Epithelial cell of esophagus (primary cell): Measurements from ENCODE around the gene MS4A15.

Experiments used
- DNase-seq: peaks from one replicate; pipeline ENCODE4 v3.0.0; 2010; ENCODE audit warnings: low read depth
- H3K4me3 ChIP-seq: 2 replicates; pipeline ENCODE4 v1.5.1; 2011; ENCODE audit warnings: mild to moderate bottlenecking, low read length, control low read depth
- TF ChIP-seq, protein P1 (sequence below): IDR thresholded peaks from 2 replicates; pipeline ENCODE4 v1.5.1; 2011; ENCODE audit warnings: low read depth, mild to moderate bottlenecking, low read length, control low read depth, inconsistent platforms; ENCODE audit not compliant: insufficient read depth; ENCODE audit errors: missing control alignments

Gene MS4A15

DNA sequence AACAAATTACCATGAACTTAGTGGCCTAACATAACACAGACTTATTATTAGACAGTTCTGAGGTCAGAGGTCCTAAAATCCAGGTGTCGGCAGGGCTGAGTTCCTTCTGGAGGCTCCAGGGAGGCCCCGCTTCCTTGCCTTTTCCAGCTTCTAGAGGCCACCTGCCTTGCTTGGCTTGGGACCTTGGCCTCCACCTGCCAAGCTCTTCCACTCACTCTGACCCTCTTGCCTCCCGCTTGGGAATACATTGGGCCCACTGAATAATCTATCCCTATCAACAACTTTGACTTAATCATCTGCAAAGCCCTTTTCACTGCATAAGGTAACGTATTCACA lies 25.3 kb downstream of the MS4A15 start:
- no peak overlapping the region for H3K4me3 ChIP-seq
- no peak for DNase-seq
- TF ChIP-seq, protein P1, sequence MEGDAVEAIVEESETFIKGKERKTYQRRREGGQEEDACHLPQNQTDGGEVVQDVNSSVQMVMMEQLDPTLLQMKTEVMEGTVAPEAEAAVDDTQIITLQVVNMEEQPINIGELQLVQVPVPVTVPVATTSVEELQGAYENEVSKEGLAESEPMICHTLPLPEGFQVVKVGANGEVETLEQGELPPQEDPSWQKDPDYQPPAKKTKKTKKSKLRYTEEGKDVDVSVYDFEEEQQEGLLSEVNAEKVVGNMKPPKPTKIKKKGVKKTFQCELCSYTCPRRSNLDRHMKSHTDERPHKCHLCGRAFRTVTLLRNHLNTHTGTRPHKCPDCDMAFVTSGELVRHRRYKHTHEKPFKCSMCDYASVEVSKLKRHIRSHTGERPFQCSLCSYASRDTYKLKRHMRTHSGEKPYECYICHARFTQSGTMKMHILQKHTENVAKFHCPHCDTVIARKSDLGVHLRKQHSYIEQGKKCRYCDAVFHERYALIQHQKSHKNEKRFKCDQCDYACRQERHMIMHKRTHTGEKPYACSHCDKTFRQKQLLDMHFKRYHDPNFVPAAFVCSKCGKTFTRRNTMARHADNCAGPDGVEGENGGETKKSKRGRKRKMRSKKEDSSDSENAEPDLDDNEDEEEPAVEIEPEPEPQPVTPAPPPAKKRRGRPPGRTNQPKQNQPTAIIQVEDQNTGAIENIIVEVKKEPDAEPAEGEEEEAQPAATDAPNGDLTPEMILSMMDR, result no peak

DNA sequence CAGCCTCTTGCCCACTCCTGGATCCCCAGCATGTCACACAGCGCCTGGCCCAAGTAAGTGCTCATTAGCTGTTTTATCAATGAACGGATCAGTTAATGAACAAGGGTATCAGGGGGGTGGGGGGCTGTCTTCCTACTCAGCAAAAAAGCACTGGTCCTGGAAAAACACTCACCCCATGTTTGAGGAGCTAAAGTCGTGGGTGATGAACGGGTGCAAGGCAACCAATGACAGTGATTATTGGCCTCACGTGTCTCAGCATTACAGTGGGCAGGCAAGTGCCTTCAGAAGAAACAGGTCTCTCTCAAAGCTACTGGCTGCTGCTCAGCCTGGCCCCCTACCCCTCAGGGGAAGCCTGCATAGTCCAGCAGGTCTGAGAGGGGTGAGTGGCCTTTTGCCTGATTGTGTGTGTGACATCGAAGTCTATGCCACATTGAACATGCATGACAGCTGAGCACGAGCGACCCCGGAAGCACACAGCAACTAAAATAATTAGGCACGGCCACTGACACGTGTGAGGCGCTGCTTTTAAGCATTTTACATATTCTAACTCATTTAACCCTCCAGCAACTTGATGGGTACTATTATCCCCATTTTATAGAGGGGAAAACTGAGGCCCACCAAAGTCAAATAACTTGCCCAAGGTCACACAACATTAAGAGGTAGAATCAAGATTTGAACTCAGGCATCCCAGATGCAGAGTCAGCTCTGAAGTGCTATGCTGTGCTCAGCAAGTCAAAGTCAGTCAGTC lies 25.9 kb downstream of the MS4A15 start:
- H3K4me3 ChIP-seq, result no peak overlapping the region
- DNase-seq, result no peak

DNA sequence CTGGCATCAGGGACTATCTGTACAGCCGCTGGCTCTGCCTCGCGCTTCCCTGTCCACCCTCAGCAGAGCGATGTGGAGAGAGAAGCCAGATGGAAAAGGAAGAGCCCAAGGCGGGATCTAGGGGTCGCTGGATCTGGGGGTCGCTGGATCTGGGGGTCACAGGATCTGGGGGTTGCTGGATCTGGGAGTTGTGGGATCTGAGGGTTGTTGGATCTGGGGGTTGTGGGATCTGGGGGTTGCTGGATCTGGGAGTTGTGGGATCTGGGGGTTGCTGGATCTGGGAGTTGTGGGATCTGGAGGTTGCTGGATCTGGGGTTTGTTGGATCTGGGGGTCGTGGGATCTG lies 26.4 kb downstream of the MS4A15 start:
- no peak for DNase-seq
- TF ChIP-seq, protein P1, result no peak
- no peak overlapping the region for H3K4me3 ChIP-seq

More for the DNA sequence above, 25.9 kb downstream of the MS4A15 start:
- TF ChIP-seq, protein P1, result no peak

DNA sequence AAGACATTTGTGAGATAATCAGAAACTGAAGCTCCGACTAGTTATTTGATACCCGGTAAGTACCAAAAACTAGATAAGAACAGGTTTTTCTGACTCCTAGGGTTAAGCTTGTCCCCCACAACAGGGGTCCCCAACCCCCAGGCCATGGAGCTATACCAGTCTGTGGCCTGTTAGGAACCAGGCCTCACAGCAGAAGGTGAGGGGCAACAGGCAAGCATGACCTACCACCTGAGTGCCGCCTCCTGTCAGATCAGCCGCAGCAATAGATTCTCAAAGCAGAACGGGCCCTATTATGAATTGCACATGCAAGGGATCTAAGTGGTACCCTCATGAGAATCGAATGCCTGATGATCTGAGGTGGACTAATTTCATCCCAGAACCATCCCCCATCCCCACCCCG lies 27.2 kb downstream of the MS4A15 start:
- TF ChIP-seq, protein P1, result no peak

DNA sequence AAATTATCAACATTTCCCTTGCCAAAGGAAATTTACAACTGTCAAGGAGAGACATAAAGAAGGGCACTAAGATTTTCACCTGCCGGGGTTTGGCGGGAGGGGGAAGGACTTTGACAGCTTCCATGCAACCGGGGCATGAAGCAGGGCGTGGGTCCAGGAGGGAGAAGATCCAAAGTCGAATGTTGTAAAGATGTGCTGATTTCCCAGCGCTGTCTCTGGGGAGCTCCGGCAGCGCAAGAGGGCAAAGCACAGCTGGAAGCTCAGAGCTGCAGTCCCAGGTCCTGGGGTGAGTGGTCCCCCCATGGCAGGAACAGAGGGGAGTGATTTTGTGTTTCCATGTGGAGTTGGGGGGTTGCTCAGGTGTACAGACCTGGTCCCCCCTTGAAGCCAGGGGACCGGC lies 28.5 kb downstream of the MS4A15 start, which contains the start of gene MS4A10:
Gene MS4A10 (plus strand): TSS at position 198 of the 400 bp plus-strand sequence. CDS start 5,003 bp downstream, outside the sequence.
- H3K4me3 ChIP-seq, result no peak within 1 kb of the TSS
- DNase-seq, result no peak
- TF ChIP-seq, protein P1, result no peak

More for the DNA sequence above, 27.2 kb downstream of the MS4A15 start:
- H3K4me3 ChIP-seq, result no peak overlapping the region
- no peak for DNase-seq

DNA sequence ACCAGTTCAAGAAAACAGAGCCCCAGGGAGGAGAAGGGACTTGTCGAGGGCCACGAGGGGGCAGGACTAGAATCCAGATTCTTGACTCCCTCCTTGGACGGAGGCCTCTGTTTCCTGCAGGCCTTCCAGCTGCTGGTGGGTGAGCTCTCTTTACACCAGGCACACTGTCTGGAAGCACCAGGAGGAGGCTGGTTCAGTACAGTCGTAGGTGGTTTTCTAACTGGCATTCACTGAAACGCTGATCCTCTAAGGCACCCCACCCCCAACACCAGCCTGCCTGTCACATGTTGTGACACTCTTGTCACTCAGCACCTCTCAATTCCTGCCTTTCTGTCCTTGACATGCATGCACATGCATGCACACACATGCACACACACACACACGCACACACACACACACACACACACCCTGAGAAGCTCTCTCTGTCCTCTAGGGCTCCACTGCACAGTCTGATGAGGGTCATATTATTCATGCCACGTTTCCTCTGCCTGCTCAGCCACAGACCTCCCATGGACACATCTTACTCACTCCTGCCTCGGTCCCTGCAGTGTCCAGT lies 29.2 kb downstream of the MS4A15 start:
- H3K4me3 ChIP-seq, result no peak overlapping the region
- DNase-seq, result no peak
- TF ChIP-seq, protein P1, result no peak

DNA sequence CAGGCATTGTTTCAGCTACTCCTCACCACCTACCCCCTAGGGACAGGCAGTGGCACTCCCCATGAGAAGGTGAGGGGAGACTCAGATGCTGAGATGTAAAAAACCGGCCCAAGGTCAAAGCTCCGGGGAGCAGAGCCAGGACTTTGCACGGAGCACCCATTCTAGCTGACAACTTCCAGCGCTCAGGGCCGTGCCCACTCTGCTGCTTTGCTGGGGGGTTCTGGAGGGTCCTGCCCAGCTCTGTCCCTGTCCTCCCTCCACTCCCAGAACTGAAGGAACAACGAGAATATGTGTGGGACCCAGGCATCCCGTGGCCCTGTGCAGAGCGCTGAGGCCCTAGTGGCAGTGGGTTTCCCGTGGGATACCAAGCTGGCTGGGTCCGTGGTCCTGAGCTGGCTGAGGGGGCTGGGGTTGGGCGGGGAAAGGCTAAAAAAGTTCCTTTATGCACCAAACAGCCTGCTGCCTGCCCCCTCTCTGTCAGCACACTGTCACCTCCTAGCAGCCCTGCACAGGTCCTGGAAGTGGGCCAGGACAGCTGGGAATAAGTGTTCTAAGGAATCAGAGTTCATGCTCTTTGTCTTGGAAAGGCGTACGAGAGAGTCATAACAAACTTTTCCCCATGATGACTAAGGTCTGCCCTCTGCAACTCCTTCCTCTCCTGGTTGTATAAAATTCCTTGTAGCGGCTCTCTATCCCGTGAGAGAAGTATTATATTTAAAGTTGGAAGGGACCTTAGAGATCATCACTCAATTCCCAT lies 30.3 kb downstream of the MS4A15 start:
- TF ChIP-seq, protein P1, result no peak
- H3K4me3 ChIP-seq, result no peak overlapping the region
- no peak for DNase-seq
